PC-9 (cell line): ENCODE data around the gene SELENOM. TPM values are rescaled to one million over a fixed set of nuclear protein-coding genes. Genes with fewer than 3 reads are reported as not detected.

Source experiments
- BruUV-seq: library from RNA; stranded (reverse); fragments of 400-500 nt; replicated peaks from 2 replicates; lab custom pipeline; 2021; lab: Mats Ljungman, UMichigan
- CTCF ChIA-PET: fragments of 300-600 bp; sonication (Branson Sonifier 250); formaldehyde crosslinking; loops from one replicate; lab custom pipeline; 2022; ENCODE audit warnings: antibody characterized with exemption; lab: Charles Lee
- POLR2A ChIA-PET: fragments of 300-600 bp; sonication (Branson Sonifier 250); formaldehyde crosslinking; loops from one replicate; lab custom pipeline; 2022; ENCODE audit warnings: antibody characterized with exemption; ENCODE audit not compliant: unreplicated experiment; lab: Charles Lee
- DNase-seq, 2 experiments: peaks; one replicate each; pipeline versions ENCODE4 v3.0.0 to v3.0.0-alpha.2; 2015 to 2022; ENCODE audit warnings: mixed read lengths in 1 of 2
- H2AFZ ChIP-seq: fragments of 200-600 bp; sonication (generic); 2 replicates; pipeline ENCODE4 v1.8.1; 2017; ENCODE audit warnings: antibody characterized with exemption
- H3F3A ChIP-seq: fragments of 200-600 bp; sonication (generic); 2 replicates; pipeline ENCODE4 v1.8.1; 2017; ENCODE audit warnings: antibody characterized with exemption, mild to moderate bottlenecking, low read depth; ENCODE audit not compliant: insufficient read depth
- H3K27ac ChIP-seq: fragments of 200-600 bp; sonication (generic); 2 replicates; pipeline ENCODE4 v1.6.1; 2016; ENCODE audit warnings: mixed run types
- H3K27me3 ChIP-seq: fragments of 200-600 bp; sonication (generic); 2 replicates; pipeline ENCODE4 v1.6.1; 2016; ENCODE audit warnings: low read depth, mixed run types; ENCODE audit not compliant: insufficient read depth
- H3K36me3 ChIP-seq: fragments of 200-600 bp; sonication (generic); 2 replicates; pipeline ENCODE4 v1.6.1; 2016; ENCODE audit warnings: low read depth, mixed run types
- H3K4me1 ChIP-seq: fragments of 200-600 bp; sonication (generic); replicated peaks from 2 replicates; pipeline ENCODE4 v1.6.1; 2016; ENCODE audit warnings: mixed run types; ENCODE audit not compliant: insufficient read depth
- H3K4me2 ChIP-seq: fragments of 200-600 bp; sonication (generic); 2 replicates; pipeline ENCODE4 v1.6.1; 2017; ENCODE audit warnings: mixed run types
- H3K4me3 ChIP-seq: fragments of 200-600 bp; sonication (generic); 2 replicates; pipeline ENCODE4 v1.6.1; 2016; ENCODE audit warnings: mixed run types
- H3K79me2 ChIP-seq: fragments of 200-600 bp; sonication (generic); 2 replicates; pipeline ENCODE4 v1.6.1; 2017; ENCODE audit warnings: low read depth, mixed run types
- H3K9me2 ChIP-seq: fragments of 200-600 bp; sonication (generic); 2 replicates; pipeline ENCODE4 v1.8.1; 2017; ENCODE audit warnings: mild to moderate bottlenecking; ENCODE audit not compliant: insufficient read depth
- H3K9me3 ChIP-seq: fragments of 200-600 bp; sonication (generic); 2 replicates; pipeline ENCODE4 v1.8.1; 2016; ENCODE audit warnings: low read depth; ENCODE audit not compliant: insufficient read depth
- H4K20me1 ChIP-seq: fragments of 200-600 bp; sonication (generic); 2 replicates; pipeline ENCODE4 v1.8.1; 2017; ENCODE audit not compliant: insufficient read depth
- CTCF ChIP-seq: fragments of 200-600 bp; sonication (generic); conservative IDR thresholded peaks from 2 replicates; pipeline ENCODE4 v1.6.1; 2017; ENCODE audit warnings: mixed run types, antibody characterized with exemption, mild to moderate bottlenecking, moderate library complexity
- EZH2 ChIP-seq: fragments of 200-600 bp; sonication (generic); IDR thresholded peaks from 2 replicates; pipeline ENCODE4 v1.8.0; 2017; ENCODE audit warnings: antibody characterized with exemption, low read depth
- intact Hi-C: fragments of 100-400 bp; cut with micrococcal nuclease; formaldehyde crosslinking; loops from one replicate; pipeline ENCODE4 v1.10.0; 2022; ENCODE audit not compliant: unreplicated experiment
- total RNA-seq: library from RNA; stranded (reverse); gene quantifications from 2 replicates; pipeline ENCODE4 v1.2.3, GENCODE V29; 2021

Gene SELENOM
- total RNA-seq, 1 experiment from 2014 or later, result 20.7 TPM

- Histone ChIP-seq H3K27ac (no peak overlapping the region), H4K20me1 (no peaks in the 10 kb centered on the region), H3K4me3 (no peak overlapping the region), H3K9me3 (no peaks in the 10 kb centered on the region), H3K27me3 (peaks cover 6% of the 10 kb centered on the region), H3K79me2 (no peaks in the 10 kb centered on the region), H3K9me2 (no peaks in the 10 kb centered on the region), H3K4me2 (no peak overlapping the region), H2AFZ (no peak overlapping the region), H3K4me1 (peaks cover 4% of the 10 kb centered on the region; the same call in 1 of the 2 replicates), H3F3A (peaks cover 10% of the 10 kb centered on the region), H3K36me3 (no peaks in the 10 kb centered on the region)
- no peak for DNase-seq
- intact Hi-C loops, result no loop called here
- TF ChIP-seq EZH2 (no peak), CTCF (no peak)
- BruUV-seq, result no TSS peak
- ChIA-PET POLR2A (no interaction called here), CTCF (no interaction called here)
Observed at GRCh38 chr22:31136711-31137110, 29.3 kb upstream of the SELENOM start.

- no peaks in the 10 kb centered on the region for H4K20me1 ChIP-seq
- BruUV-seq, result no TSS peak
- intact Hi-C loops, result no loop called here
- peaks cover 16% of the 10 kb centered on the region for H3F3A ChIP-seq
- no peaks in the 10 kb centered on the region for H3K9me3 ChIP-seq
- H3K27me3 ChIP-seq, result peaks cover 6% of the 10 kb centered on the region
- no peaks in the 10 kb centered on the region for H3K9me2 ChIP-seq
- H3K4me3 ChIP-seq, result no peak overlapping the region
- no peak overlapping the region for H3K27ac ChIP-seq
- no peak overlapping the region for H3K4me2 ChIP-seq
- TF ChIP-seq CTCF (no peak), EZH2 (no peak)
- ChIA-PET POLR2A (no interaction called here), CTCF (no interaction called here)
- no peaks in the 10 kb centered on the region for H3K79me2 ChIP-seq
- no peak for DNase-seq
- H2AFZ ChIP-seq, result no peak overlapping the region
- peaks cover 10% of the 10 kb centered on the region for H3K4me1 ChIP-seq
- no peaks in the 10 kb centered on the region for H3K36me3 ChIP-seq
Observed at GRCh38 chr22:31136155-31136554, 28.8 kb upstream of the SELENOM start.

GRCh38 chr22:31135706-31136105, 28.3 kb upstream of the SELENOM start:
- no peak for TF ChIP-seq EZH2
- TF ChIP-seq CTCF, result no peak
- no peaks in the 10 kb centered on the region for H4K20me1 ChIP-seq
- H3K27ac ChIP-seq, result no peak overlapping the region
- H3K4me2 ChIP-seq, result no peak overlapping the region
- POLR2A ChIA-PET, result no interaction called here
- H3K9me3 ChIP-seq, result no peaks in the 10 kb centered on the region
- no peaks in the 10 kb centered on the region for H3K36me3 ChIP-seq
- no peak overlapping the region for H3K4me3 ChIP-seq
- peaks cover 20% of the 10 kb centered on the region for H3F3A ChIP-seq
- no TSS peak for BruUV-seq
- no peaks in the 10 kb centered on the region for H3K9me2 ChIP-seq
- no peak overlapping the region for H2AFZ ChIP-seq
- peaks cover 14% of the 10 kb centered on the region for H3K4me1 ChIP-seq
- no peak for DNase-seq
- CTCF ChIA-PET, result interaction anchor here (0.6 to 0.7 kb wide), 2 partner anchors 144 to 244 kb away, joined by 3 read pairs; no protein-coding TSS in a partner anchor
- peaks cover 6% of the 10 kb centered on the region for H3K27me3 ChIP-seq
- intact Hi-C loops, result no loop called here
- H3K79me2 ChIP-seq, result no peaks in the 10 kb centered on the region
